Duodenal mucosa (tissue), 2 donors: ENCODE results near the gene INTS2.

Experiments used
- H3K27ac ChIP-seq: one replicate; pipeline ENCODE4 v1.7.0; 2013; ENCODE audit warnings: low read depth, low read length
- H3K27me3 ChIP-seq, 2 donors: one replicate each; pipeline ENCODE4 v1.7.0; 2013; ENCODE audit warnings: low read length in 2 of 2, control low read depth in 1 of 2; ENCODE audit not compliant: insufficient read depth in 2 of 2, control insufficient read depth in 1 of 2
- H3K36me3 ChIP-seq, 2 donors: one replicate each; pipeline ENCODE4 v1.7.0; 2013; ENCODE audit warnings: low read length in 2 of 2, control low read depth in 1 of 2; ENCODE audit not compliant: insufficient read depth in 2 of 2, control insufficient read depth in 1 of 2
- H3K4me1 ChIP-seq, 2 donors: one replicate each; pipeline ENCODE4 v1.7.0; 2013; ENCODE audit warnings: low read length in 2 of 2, control low read depth in 1 of 2; ENCODE audit not compliant: insufficient read depth in 2 of 2, control insufficient read depth in 1 of 2
- H3K4me3 ChIP-seq, 2 donors: one replicate each; pipeline ENCODE4 v1.7.0; 2013; ENCODE audit warnings: low read length in 2 of 2, low read depth in 1 of 2
- H3K9ac ChIP-seq, 2 donors: one replicate each; pipeline ENCODE4 v1.7.0; 2013; ENCODE audit warnings: low read length in 2 of 2, low read depth in 1 of 2
- H3K9me3 ChIP-seq, 2 donors: one replicate each; pipeline ENCODE4 v1.7.0; 2013; ENCODE audit warnings: low read length in 2 of 2, control low read depth in 1 of 2; ENCODE audit not compliant: control insufficient read depth in 1 of 2

INTS2 gene

DNA sequence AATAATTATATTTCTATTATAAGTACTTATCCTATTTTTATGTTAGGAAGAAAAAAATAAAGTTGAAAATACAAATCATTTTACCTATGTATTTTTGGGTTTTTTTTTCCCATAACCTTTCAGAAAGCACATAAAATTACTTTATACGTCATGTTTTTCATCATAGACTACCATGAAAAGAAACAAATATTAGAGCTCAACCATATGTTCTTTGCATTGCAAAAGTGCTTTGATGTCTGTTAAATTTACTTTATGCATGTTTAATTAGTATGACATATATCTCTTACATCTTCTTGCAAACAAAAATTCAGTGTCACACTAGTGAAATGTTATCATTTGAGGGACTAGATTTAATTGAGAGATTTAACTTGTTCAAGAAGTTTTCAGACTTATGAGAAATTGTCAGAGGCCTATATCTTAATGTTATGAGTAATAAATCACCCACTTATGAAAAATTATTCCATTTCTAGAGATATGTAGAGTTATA lies 88.4 kb downstream of the INTS2 start:
- Histone ChIP-seq H3K36me3 (no peaks in the 10 kb centered on the region), H3K27me3 (no peaks in the 10 kb centered on the region), H3K27ac (no peak overlapping the region), H3K4me3 (no peak overlapping the region), H3K9me3 (no peaks in the 10 kb centered on the region), H3K9ac (no peak overlapping the region), H3K4me1 (no peaks in the 10 kb centered on the region)

DNA sequence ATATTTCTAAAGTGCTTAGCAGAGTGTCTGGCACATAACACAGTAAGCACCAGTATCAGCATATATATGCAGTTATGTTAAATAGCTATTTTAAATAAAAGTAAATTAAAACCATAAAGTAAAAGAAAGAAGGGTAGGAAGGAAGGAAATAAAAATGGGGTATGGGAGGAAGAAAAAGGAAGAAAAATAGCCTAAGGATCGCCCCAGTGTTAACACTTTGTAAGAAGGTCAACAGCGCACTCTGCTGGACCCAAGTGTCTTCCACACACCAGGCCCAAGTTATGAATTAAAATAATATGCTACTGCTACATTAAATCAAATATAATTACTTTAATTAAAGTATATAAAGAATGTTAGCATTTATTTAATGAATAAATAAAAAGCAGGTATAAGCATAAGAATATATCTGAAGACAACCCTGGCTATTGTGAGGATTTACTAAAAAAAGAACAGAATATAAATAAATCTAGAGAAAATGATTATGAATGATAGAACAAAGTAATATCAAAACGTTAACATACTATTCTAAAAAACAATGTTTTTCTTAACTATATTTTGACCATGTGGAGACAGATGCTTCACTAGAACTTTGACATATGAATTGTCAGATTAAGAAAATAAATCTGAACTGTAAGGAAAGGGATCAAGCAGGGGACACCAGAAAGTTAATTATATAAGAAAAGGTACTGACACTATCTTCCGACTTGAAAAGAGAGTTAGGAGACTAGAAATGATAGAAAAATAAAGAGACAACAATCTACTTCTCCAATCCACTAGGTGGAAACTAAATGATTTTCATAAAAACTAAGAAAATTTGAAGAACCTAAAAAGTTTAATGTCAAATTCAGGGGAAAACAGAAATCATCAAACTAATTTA lies 90.4 kb downstream of the INTS2 start:
- Histone ChIP-seq H3K4me1 (no peaks in the 10 kb centered on the region), H3K9me3 (no peaks in the 10 kb centered on the region), H3K9ac (no peak overlapping the region), H3K4me3 (no peak overlapping the region), H3K36me3 (no peaks in the 10 kb centered on the region), H3K27ac (no peak overlapping the region), H3K27me3 (no peaks in the 10 kb centered on the region)

DNA sequence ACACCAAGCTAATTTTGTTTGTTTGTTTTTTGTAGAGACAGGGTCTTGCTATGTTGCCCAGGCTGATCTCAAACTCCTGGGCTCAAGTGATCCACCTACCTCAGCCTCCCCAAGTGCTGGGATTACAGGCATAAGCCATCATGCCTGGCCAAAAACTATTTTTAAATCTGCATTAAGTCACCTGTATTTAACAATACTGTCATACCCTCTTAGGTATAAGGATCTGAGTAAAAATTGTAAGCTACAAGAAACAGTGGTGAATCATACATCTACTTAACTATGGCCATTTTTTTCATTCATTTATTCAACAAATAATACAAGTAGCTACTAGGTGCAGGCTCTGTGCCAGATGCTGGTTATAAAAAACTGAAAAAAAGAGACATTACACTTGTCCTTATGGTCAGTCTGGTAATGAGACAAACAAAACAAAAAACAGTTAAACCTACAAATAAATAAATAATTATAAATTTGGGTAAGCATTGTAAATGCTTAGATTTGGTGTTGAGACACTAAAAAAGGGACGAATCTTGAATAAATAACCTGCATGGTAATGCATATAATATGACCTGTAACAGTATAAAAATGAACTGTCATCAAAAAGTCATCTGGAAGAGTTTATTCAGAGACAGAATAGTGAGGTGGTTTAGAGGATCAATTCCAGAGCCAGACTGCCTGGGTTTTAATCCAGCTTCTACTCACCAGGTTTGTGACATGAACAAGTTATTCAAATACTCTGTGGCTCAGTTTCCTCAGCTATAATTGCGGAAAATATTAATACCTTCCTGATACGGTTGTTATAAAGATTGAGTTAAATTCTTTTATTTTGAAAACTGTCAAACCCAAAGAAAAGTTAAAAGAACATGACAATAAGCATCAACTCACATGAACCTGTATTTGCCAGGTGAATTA lies 91.3 kb downstream of the INTS2 start:
- H3K36me3 ChIP-seq, result no peaks in the 10 kb centered on the region
- H3K27me3 ChIP-seq, result no peaks in the 10 kb centered on the region
- no peaks in the 10 kb centered on the region for H3K9me3 ChIP-seq
- H3K9ac ChIP-seq, result no peak overlapping the region
- no peaks in the 10 kb centered on the region for H3K4me1 ChIP-seq
- no peak overlapping the region for H3K4me3 ChIP-seq
- no peak overlapping the region for H3K27ac ChIP-seq

DNA sequence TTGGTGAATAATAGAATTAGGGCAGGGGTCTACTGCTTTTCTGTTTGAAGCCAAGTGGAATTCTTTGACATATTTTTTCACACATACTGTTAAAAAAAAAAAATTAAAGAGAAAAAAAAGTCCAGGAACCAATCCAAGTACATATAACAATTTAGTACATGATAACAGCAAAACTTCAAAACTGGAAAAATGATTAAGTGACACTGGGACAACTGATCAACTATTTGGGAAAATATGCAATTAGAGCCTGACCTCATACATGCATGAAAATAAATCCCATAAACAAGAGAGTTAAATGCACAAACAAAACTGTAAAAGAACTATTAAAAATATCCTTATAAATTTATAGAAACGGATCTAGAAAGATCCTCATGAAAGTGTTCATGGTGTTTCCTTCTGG lies 92.2 kb downstream of the INTS2 start:
- no peak overlapping the region for H3K27ac ChIP-seq
- no peaks in the 10 kb centered on the region for H3K36me3 ChIP-seq
- no peak overlapping the region for H3K4me3 ChIP-seq
- H3K9ac ChIP-seq, result no peak overlapping the region
- no peaks in the 10 kb centered on the region for H3K27me3 ChIP-seq
- no peaks in the 10 kb centered on the region for H3K9me3 ChIP-seq
- no peaks in the 10 kb centered on the region for H3K4me1 ChIP-seq

DNA sequence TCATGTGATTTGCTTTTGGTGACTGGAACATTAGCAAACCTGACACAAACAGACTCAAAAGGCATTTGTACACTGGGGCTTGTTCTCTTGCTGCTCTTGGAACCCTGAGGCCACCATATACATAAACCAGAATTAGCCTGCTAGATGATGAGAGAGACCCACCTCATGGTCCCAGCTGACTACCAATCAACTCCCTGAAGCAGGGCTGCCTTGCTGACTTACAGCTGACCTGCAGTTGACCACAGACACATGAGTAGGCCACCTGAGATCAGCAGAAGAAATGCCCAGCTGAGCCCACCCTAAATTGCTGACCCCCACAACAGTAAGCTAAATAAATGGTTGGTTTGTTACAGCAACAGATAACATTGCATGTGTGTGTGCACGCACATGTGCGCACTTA lies 93.2 kb downstream of the INTS2 start:
- no peak overlapping the region for H3K27ac ChIP-seq
- H3K4me1 ChIP-seq, result no peaks in the 10 kb centered on the region
- no peaks in the 10 kb centered on the region for H3K9me3 ChIP-seq
- H3K4me3 ChIP-seq, result no peak overlapping the region
- H3K27me3 ChIP-seq, result no peaks in the 10 kb centered on the region
- H3K9ac ChIP-seq, result no peak overlapping the region
- no peaks in the 10 kb centered on the region for H3K36me3 ChIP-seq

DNA sequence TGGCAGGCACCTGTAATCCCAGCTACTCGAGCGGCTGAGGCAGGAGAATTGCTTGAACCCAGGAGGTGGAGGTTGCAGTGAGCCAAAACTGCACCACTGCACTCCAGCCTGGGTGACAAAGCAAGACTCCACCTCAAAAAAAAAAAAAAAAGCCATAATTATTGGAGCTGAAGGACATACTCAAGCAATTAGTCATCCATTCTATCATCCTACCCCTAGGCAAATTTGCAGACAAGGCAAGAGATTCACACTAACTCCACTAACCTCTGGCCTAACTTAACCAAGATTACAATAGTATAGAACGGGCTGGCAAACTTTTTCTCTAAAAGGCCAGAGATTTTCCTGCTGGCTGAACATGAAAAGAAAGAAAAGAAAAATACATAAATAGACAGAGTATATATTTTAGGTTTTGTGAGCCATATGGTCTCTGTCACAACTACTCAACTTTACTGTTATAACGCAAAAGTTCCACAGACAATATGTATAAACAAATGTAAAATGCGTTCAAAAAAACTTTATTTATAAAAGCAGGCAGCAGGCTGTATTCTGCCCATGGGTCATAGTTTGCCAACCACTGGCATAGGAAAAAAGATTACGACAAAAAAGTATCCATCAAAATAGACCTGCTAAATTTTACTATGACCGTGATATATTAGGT lies 94.1 kb downstream of the INTS2 start:
- no peak overlapping the region for H3K4me3 ChIP-seq
- no peaks in the 10 kb centered on the region for H3K27me3 ChIP-seq
- H3K36me3 ChIP-seq, result no peaks in the 10 kb centered on the region
- H3K27ac ChIP-seq, result no peak overlapping the region
- H3K9me3 ChIP-seq, result no peaks in the 10 kb centered on the region
- H3K9ac ChIP-seq, result no peak overlapping the region
- H3K4me1 ChIP-seq, result no peaks in the 10 kb centered on the region

DNA sequence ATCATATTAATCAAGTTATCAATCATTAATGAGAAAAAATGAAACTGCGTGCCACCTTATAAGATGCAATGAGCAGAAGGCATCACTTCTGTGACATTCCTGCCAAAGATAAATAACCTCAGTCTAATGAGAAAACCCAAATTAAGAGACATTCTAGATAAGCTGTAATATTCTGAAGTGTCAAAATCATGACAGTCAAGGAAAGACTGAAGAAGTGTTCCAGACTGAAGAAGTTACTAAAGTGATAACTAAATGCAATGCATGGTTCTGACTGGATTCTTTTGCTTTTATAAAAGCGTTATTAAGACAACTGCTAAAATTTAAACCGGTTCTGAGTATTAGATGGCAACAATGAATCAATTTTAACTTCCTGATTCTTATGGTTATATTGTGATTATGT lies 95.3 kb downstream of the INTS2 start:
- H3K4me3 ChIP-seq, result no peak overlapping the region
- no peaks in the 10 kb centered on the region for H3K4me1 ChIP-seq
- no peak overlapping the region for H3K27ac ChIP-seq
- no peak overlapping the region for H3K9ac ChIP-seq
- H3K27me3 ChIP-seq, result no peaks in the 10 kb centered on the region
- H3K36me3 ChIP-seq, result no peaks in the 10 kb centered on the region
- H3K9me3 ChIP-seq, result peaks cover 0 to 3% of the 10 kb centered on the region in 2 donors

DNA sequence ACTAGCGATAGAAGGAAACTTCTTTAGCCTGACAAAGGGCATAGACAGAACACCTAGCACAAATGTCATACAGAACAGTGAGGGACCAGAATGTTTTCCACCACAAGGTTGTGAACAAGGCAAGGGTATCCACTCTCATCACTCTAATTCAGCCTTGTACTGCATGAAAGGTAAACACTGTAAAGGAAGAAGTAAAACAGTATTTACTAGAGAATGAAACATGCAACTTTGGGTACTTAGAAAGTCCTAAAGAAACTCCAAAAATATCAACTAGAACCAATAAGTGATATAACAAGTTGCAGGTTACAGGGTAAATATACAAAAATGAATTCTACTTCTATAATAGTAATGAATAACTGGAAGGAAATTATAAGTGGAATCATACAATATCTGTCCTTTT lies 96.7 kb downstream of the INTS2 start:
- H3K4me1 ChIP-seq, result no peaks in the 10 kb centered on the region
- H3K9me3 ChIP-seq, result peaks cover 0 to 3% of the 10 kb centered on the region in 2 donors
- H3K36me3 ChIP-seq, result no peaks in the 10 kb centered on the region
- H3K27me3 ChIP-seq, result no peaks in the 10 kb centered on the region
- H3K27ac ChIP-seq, result no peak overlapping the region
- no peak overlapping the region for H3K9ac ChIP-seq
- H3K4me3 ChIP-seq, result no peak overlapping the region

DNA sequence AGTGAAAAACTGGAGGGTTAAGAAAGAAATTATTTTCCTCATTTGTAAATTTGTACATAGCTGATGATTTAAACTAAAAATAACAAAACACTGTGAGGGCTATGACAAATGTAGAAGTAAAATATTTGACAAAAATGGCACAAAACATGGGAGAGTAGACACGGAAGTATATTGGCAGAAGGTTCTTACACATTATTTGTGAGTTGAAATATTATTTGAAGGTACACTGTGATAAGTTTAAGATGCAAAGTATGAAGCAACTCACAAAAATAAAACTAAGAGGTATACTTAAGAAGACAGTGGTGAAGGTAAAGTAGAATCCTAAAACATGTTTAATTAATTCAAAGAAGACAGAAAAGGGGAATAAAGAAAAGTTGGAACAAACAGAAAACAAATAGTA lies 99.1 kb downstream of the INTS2 start:
- no peaks in the 10 kb centered on the region for H3K4me1 ChIP-seq
- no peak overlapping the region for H3K27ac ChIP-seq
- H3K36me3 ChIP-seq, result no peaks in the 10 kb centered on the region
- no peaks in the 10 kb centered on the region for H3K27me3 ChIP-seq
- H3K9ac ChIP-seq, result no peak overlapping the region
- H3K9me3 ChIP-seq, result peaks cover 0 to 3% of the 10 kb centered on the region in 2 donors
- no peak overlapping the region for H3K4me3 ChIP-seq
